8988T (cell line): Measurements from ENCODE around the gene PRKAA1.
"Not testable (repeated sequence)": the region's sequence is repeated elsewhere in the genome, so short reads cannot be mapped to it uniquely, and the experiment has no call there.

Experiments
- DNase-seq: peaks from one replicate; pipeline ENCODE4 v3.0.0; 2011

The PRKAA1 gene

DNA sequence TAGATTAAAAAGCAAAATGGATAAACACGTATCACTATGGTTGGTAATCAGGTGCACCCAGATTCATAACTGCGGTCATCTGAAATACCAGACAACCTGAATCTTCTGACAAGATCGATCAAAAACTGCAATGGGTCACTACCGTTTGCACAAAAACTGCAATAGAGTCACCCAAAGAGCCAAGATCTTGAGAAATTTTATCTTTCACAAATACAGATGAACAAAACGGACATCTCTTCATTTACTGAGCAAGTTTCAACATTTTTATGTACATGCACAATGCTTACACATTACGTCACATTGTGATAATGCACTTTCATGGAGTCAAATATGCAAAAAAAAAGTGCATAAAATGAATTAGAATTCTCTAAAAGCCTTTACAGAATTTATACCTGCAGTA lies 18.6 kb downstream of the PRKAA1 start:
- no peak for DNase-seq

GRCh38 chr5:40778133-40778532 lies 20.0 kb downstream of the PRKAA1 start:
- no peak for DNase-seq

DNA sequence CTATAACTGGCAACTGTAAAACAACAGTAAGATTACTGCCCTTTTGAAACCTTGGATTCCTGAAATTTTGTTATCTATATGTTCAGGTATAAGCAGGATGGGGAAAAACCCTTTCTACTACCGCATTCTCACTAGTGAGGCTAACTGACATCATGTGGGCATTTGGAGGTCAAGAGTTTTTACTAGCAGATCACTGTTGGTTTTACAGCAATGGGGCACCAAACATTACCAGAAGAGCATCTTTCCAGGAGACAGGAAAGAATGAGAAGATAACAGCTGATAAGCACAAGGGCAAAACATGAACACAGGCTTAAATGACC lies 21.6 kb downstream of the PRKAA1 start:
- DNase-seq, result no peak

DNA sequence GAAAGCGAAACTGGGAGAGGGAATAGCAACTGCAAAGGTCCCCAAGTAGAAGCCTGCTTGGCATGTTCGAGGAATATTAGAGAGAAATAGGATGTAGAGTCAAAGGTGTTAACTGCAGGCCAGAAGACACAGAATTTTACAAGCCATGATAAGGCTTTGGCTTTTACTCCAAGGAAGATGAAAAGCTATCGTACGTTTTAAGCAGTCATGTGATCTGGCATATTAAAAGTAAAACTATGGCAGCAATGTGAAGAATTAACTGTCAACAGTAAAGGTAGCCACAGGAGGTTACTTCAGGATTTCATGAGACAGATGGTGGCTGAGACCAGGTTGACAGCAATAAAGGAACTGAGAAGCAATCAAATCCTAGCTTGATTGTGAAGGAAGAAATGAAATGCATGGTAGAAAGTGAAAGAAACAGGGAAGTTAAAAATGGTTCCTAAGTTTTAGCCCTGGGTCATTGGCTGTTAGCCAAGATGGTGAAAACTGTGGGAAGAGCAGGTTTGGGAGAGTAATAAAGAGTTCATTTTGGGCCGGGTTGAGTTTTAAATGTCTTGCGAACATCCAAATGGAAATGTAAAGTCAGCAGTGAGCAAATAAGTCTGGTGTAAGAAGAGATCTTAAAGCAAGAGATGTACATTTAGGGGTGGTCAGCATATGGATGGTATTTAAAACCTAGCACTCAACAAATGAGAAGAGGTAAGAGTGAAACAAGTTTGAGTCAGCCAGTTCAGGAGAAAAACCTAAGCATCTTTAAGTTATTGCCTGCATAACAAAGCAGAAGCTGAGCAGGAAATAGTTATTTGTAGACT lies 22.1 kb downstream of the PRKAA1 start:
- no peak for DNase-seq

GRCh38 chr5:40775085-40775845 lies 22.9 kb downstream of the PRKAA1 start:
- DNase-seq, result no peak

DNA sequence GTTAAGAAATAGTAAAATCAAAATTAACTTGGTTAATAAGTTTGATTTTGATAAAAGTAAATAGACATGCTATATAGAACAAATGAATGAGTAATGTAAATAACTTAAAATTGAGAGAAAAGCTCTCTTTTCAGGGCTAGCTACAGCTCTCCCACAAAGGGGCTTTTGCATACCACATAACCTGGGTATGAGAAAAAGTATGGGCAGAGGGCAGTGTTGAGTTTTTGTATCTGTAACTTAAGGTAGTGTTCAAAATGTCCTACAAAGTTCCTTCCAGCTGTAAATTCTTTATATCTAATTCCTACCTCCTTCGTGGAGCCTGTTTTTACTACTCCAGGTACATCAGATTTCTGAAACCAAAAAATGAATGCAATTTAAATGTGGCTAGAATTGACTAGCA lies 23.6 kb downstream of the PRKAA1 start:
- DNase-seq, result no peak

- DNase-seq, result no peak
Observed at GRCh38 chr5:40770764-40771163, 27.4 kb downstream of the PRKAA1 start.

GRCh38 chr5:40762705-40763104 lies 35.5 kb downstream of the PRKAA1 start:
- DNase-seq, result no peak

GRCh38 chr5:40757400-40757799 lies 40.8 kb downstream of the PRKAA1 start:
- no peak for DNase-seq

DNA sequence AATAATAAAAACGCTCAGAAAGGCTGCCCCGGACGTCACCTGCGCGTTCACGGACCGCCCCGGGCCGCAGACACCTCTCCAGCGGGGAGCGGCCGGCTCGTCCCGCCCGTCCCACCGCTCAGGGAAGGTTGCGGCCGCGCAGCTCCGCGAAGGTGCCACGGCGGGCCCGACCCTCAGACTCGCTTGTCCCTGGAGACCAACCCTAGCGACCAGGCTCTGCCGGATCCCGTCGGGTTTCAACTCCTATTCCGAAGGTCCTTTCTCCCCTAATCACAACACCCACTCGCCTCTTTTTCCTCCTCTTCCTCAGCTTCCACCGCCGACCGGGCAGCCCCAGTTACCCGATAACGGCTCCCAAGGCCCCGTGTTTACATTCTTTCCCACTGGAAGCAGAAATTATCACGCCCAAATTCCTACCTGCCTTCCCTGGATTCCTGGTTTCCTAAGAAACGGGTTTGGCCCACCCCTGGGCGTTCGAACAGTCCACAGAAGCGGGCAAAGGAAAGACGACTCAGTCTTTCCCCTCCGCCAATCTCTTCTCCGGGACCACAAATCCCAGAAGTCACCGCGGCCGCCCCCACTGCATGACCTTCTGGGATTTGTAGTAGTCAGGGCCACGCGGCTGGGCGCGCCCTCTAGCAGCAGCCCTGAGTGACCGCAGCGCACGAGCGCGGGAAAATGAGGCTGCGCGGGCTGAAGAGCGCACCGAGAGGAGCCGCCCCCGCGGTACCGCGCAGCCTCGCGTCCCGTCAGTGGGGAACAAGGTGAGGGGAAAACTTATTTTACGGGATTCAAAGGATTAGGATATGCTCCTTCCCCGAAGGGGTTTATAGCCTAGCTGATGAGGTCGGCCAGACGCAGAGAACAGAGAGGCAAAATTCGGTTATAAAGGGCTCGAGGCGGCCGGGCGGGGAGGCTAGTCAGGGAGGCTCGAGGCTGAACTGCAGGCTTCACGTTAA lies 42.5 kb downstream of the PRKAA1 start, which contains the start of gene TTC33:
Gene TTC33, minus strand, starts transcription at position 555 of the 959 bp plus-strand sequence. CDS start 8,943 bp downstream, outside the sequence.
- DNase-seq, result peak; percentile 91

DNA sequence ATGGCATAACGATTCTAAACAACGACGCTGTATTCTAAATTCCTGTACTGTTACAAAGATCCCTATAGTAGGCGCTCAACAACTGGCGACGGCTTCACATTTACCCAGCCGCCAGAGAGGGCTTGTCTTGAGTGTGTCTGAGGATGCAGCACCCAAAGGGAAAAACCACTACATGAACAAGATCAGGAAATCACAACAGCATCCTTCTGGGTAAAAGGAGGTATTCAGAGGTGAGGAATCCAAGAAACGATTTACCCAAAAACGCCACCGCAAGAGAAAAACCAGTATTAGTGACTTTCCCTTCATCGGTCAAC lies 43.1 kb downstream of the PRKAA1 start:
- DNase-seq, result peak; percentile 52

DNA sequence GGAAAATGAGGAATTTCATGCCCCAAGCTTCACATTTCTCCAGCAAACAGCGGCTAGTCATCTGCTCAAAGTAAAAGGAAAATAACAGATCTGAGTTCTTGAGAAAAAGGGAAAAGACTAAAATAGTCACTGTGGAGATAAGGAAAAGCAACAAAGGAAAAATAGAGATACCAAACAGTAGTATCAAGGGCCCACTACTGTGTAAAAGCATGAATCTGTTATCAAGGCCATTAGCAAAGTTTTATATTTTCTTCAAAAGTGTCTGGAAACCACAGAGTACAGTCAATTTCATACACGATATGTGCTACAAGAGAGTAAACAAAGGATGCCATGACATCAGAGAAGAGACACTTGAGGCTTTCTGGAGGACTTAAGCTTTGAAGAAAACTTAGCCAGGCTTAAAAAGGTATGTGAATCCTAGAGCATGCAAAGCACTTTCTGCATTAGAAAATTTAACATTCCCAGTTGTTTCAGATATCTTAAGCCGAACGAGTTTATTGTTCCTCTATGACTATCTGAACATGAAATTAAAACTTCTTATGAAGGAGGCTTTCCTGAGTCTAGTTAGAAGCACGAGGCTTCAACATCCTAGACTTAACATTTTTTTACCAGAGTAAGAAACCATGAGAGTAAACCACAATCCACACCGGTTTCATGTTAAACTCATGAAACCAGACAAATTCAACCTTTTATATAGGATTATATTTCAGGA lies 43.6 kb downstream of the PRKAA1 start:
- DNase-seq, result no peak

GRCh38 chr5:40746703-40747102 lies 51.5 kb downstream of the PRKAA1 start:
- no peak for DNase-seq

DNA sequence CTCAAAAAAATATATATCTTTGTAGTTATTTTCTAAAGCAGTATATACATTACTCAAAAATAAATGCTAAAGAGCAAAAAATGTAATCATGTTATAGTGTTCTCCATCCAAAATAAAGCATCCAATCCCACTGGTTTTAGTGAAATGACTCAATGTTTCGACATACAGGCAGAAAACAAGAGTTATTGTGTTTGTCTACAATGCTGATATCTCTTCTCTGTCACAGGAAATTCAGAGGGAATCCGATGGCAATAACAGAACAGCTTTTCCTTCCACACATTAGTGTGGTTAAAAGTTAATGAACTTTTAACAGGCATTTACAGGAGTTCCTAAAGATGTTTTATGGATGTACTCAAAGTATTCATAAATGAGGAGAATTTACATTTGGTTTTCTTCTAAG lies 54.4 kb downstream of the PRKAA1 start:
- no peak for DNase-seq

GRCh38 chr5:40738502-40738901 lies 59.7 kb downstream of the PRKAA1 start:
- no peak for DNase-seq

DNA sequence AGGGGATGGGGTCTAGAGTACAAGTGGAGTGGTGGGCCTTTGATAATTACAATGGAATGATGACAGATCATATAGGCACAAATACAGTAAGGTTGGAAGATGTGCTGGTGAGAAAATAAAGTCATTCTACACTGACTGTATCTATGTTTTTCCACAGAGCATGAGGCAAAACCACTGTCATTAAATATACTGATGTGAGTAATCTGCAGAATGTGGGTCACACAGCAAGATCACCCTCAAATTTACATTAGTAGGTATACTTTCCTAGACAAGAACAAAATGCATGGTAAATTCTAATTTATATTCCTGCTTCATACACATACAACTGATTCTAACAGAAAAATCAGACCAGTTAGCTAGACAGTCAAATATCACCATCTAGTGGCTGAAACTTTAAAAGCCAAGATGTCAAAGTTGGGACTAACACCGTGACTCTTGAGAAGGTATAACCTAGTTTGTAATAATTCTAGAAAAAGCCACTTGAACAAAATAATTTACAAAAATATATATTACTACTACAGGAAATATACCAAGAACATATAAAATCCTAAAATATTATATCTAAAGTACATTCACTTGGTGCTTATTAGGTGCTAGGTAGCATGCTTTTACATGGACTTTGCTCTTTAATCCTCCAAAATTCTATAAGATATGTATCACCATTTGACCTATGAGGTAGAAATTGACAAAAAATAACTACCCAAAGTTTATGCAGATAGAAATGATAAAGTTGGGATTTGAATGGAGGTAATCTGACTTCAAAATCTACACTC lies 61.9 kb downstream of the PRKAA1 start:
- no peak for DNase-seq

GRCh38 chr5:40735609-40736008 lies 62.6 kb downstream of the PRKAA1 start:
- no peak for DNase-seq

DNA sequence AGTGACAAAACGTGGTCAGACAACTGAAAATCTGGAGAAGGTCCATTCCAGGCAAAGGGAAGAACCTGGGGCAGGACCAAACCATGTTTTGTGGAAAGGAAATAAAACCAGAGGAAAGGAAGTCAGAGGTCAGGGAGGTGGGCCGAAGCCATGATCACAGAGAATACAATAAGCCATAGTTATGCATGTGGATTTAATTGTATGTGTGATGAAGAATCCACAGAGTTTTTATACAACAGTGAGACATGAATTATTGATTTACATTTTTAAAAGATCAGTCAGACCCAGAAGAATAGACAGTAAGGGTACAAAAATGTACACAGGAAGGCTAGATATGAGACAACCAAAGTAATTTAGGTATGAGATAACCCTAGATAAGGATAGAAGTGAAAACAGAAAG lies 63.2 kb downstream of the PRKAA1 start:
- no peak for DNase-seq

GRCh38 chr5:40733879-40734563 lies 64.2 kb downstream of the PRKAA1 start:
- no peak for DNase-seq

DNA sequence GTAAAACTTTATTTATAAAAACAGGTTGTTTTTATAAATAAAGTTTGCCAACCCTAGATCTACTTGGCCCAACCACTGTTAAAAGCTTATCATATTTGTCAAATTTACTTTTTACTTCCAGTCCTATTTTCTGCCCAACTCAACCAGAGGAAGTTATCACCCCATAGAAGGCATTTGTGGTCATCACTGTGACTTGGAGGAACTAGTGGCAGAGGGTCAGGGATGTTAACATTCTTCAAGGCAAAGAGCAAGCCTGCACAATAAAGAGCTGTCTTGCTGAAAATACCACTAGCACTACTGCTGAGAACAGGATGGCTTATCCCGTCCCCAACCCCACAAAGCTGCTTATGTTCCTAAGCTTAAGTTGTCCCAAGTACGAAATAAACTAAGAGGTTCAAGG lies 64.7 kb downstream of the PRKAA1 start:
- no peak for DNase-seq

DNA sequence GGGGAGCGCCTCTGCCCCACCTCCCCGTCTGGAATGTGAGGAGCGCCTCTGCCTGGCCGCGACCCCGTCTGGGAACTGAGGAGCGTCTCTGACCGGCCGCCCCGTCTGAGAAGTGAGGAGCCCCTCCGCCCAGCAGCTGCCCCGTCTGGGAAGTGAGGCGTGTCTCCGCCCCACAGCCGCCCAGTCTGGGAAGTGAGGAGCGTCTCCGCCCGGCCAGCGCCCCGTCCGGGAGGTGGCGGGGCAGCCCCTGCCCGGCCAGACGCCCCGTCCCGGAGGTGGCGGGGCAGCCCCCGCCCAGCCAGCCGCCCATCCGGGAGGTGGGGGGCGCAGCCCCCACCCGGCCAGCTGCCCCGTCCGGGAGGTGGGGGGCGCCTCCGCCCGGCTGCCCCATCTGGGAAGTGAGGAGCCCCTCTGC lies 75.7 kb downstream of the PRKAA1 start:
- DNase-seq, result not testable (repeated sequence)
